ENCODE measurements around the gene CRACDL. TPM values are rescaled to one million over a fixed set of nuclear protein-coding genes. Genes with fewer than 3 reads are reported as not detected.

The CRACDL gene
- total and polyA plus RNA-seq, 7 donors = 0.36 to 8.8 (median 1.5) TPM

- Histone ChIP-seq H3K36me3 (no peaks in the 10 kb centered on the region), H3K27ac (no peak overlapping the region), H3K9me3 (no peaks in the 10 kb centered on the region), H3K4me1 (peaks cover 0 to 12% (median 4%) of the 10 kb centered on the region in 4 donors), H3K27me3 (no peaks in the 10 kb centered on the region), H3K4me3 (no peak overlapping the region)
- no peak for DNase-seq
- intact Hi-C loops (cut with DNase I) = no loop called here
- WGBS, 2 donors = 99% methylated on average over 2 of the region's 2 CpGs
- no peak for TF ChIP-seq CTCF (IDR thresholded peaks at IDR 0.05)
- TF ChIP-seq POLR2AphosphoS5 (IDR thresholded peaks at IDR 0.05) = no peak
- TF ChIP-seq POLR2A (IDR thresholded peaks at IDR 0.05) = no peak
- no peak for TF ChIP-seq EP300 (IDR thresholded peaks at IDR 0.05)
Measured at GRCh38 chr2:98944775-98945174, 8.8 kb upstream of the CRACDL start.

DNA sequence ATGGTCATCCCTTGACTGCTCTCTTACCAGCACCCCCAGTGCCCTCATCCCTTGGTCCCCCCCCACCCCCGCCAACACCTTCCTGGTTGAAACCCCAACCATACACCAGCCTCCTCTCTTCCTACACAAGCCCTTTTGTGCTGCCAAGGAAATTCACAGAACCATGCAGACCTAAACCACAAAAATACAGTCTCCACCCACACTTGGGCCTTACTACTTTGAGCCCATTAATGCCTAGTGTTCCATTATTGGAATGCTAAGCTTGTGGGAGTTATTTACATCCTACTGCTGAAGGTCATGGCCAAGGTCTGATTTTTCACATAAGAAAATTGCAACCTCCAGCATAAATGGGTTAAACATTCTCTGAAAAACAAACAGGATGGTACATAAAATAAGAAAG lies 4.1 kb upstream of the CRACDL start:
- Histone ChIP-seq H3K36me3 (no peaks in the 10 kb centered on the region), H3K4me3 (no peak overlapping the region), H3K9me3 (no peaks in the 10 kb centered on the region), H3K4me1 (peaks cover 0 to 19% (median 16%) of the 10 kb centered on the region in 4 donors), H3K27me3 (peaks cover 4 to 31% (median 8%) of the 10 kb centered on the region in 3 donors), H3K27ac (no peak overlapping the region)
- intact Hi-C loops (cut with DNase I) = no loop called here
- no peak for DNase-seq
- 88 to 89% methylated on average over 1 of the region's 1 CpG for WGBS, 2 donors
- TF ChIP-seq POLR2AphosphoS5 (IDR thresholded peaks at IDR 0.05) (no peak), CTCF (IDR thresholded peaks at IDR 0.05) (no peak), EP300 (IDR thresholded peaks at IDR 0.05) (no peak), POLR2A (IDR thresholded peaks at IDR 0.05) (no peak)

DNA sequence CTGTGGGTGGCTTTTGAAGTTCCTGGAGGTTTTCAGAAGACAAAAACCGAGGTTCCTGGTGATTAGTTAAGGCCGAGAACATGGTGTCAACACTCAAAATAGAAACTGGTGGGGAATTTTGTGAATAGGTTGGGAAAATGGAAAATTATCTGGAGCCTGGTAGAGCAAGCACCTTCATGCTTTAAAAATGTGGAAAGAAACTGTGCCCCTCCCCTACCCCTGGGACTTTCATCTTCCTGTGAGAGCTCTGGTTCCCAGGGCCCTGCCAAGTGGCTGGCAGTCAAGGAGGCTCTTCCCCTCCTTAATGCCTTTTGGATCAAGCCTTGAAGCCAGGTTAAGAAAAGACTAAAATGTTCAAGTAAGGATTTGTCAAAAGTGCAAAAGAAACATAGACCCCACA lies 1.9 kb upstream of the CRACDL start:
- Histone ChIP-seq H3K27me3 (peaks cover 4 to 39% (median 8%) of the 10 kb centered on the region in 3 donors), H3K4me3 (no peak overlapping the region), H3K4me1 (peaks cover 0 to 19% (median 16%) of the 10 kb centered on the region in 4 donors), H3K36me3 (no peaks in the 10 kb centered on the region), H3K9me3 (no peaks in the 10 kb centered on the region), H3K27ac (no peak overlapping the region)
- no peak for TF ChIP-seq POLR2A (IDR thresholded peaks at IDR 0.05)
- TF ChIP-seq EP300 (IDR thresholded peaks at IDR 0.05) = no peak
- no peak for TF ChIP-seq POLR2AphosphoS5 (IDR thresholded peaks at IDR 0.05)
- no peak for TF ChIP-seq CTCF (IDR thresholded peaks at IDR 0.05)
- intact Hi-C loops (cut with DNase I) = no loop called here
- WGBS, 2 donors = 80 to 88% methylated on average over 2 of the region's 2 CpGs
- DNase-seq = no peak

DNA sequence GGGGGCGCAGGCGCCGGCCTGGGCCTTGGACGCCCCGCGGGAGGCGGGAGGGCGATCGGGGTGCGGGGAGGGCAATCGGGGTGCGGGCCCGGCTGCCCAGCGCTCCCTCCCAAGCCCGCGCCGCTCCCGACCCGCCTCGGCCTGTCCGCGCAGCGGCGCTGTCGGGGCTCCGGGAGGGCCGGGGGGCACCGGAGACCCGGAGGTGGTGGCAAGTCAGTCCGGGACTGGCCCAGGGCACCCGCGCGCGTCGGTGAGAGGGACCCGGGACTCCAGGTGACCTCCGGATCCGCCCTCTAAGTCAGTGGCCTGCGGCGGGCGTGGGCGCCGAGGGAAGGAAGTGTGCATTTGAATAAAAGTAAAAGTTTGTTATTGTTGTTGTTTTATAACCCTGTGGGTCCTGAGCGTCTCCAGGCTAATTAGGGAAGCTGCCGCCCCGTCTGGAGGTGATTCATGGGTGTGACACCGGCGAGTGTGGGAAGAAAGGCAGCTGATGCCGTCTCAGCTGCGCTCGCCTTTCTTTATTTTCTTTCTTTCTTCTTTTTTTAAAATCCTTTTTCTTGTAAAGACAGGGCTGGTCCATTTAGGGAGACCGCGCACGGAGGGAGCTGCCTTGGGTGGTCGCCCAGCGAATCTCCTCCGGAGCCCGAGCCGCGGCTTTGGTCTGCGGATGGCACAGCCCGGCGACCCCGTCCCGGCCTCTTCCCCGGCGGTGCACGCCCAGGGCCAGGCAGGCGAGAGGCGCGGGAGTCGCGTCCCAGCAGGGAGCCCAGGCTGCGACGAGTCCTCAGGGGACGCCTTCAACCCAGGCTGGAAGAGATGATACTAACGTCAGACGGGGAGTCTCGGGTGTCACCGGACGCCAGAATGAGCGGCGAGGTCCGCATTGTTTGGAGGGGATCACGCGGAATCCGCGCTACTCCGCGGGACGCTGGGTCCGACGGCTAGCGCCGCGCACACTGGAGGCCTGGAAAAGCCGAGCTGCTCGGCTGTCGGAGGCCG lies 627 bp upstream of the CRACDL start:
- DNase-seq = no peak
- 4 to 7% methylated on average over 100 of the region's 100 CpGs for WGBS, 2 donors
- TF ChIP-seq CTCF (IDR thresholded peaks at IDR 0.05) (no peak), POLR2A (IDR thresholded peaks at IDR 0.05) (no peak), POLR2AphosphoS5 (IDR thresholded peaks at IDR 0.05) (no peak), EP300 (IDR thresholded peaks at IDR 0.05) (no peak)
- Histone ChIP-seq H3K27ac (no peak overlapping the region), H3K9me3 (no peaks in the 10 kb centered on the region), H3K4me1 (peaks cover 0 to 19% (median 16%) of the 10 kb centered on the region in 4 donors), H3K27me3 (peaks cover 4 to 39% (median 8%) of the 10 kb centered on the region in 3 donors), H3K36me3 (no peaks in the 10 kb centered on the region), H3K4me3 (peak overlapping the region in 3 of 4 donors; percentile 42 to 57 (median 50))
- intact Hi-C loops (cut with DNase I) = no loop called here
